RWPE2 (cell line): ENCODE measurements around the gene TIFAB.

Experiments
- ATAC-seq: fragments of 200-7000 bp; cut with Tn5 transposase; 3 replicates; pipeline ENCODE4 v1.9.1; 2021; ENCODE audit warnings: low read depth
- DNase-seq: peaks from one replicate; pipeline ENCODE4 v3.0.0-alpha.2; 2020; ENCODE audit warnings: low spot score
- H3K27ac ChIP-seq: fragments of 450-650 bp; 2 replicates; pipeline ENCODE4 v1.5.1; 2017; ENCODE audit warnings: mild to moderate bottlenecking; ENCODE audit not compliant: poor library complexity, severe bottlenecking
- H3K27me3 ChIP-seq: fragments of 250-450 bp; sonication (Bioruptor Pico); 2 replicates; pipeline ENCODE4 v1.5.1; 2021; ENCODE audit warnings: mild to moderate bottlenecking, moderate library complexity; ENCODE audit not compliant: insufficient read depth, poor library complexity, severe bottlenecking
- H3K36me3 ChIP-seq: fragments of 250-450 bp; sonication (Bioruptor Pico); 2 replicates; pipeline ENCODE4 v1.5.1; 2020; ENCODE audit warnings: low read depth, mild to moderate bottlenecking, moderate library complexity
- H3K4me1 ChIP-seq: fragments of 250-450 bp; sonication (Bioruptor Pico); 2 replicates; pipeline ENCODE4 v1.5.1; 2021; ENCODE audit warnings: mild to moderate bottlenecking, moderate library complexity; ENCODE audit not compliant: insufficient read depth, poor library complexity, severe bottlenecking
- H3K4me3 ChIP-seq: fragments of 250-450 bp; sonication (Bioruptor Pico); 2 replicates; pipeline ENCODE4 v1.5.1; 2021; ENCODE audit warnings: mild to moderate bottlenecking, moderate library complexity; ENCODE audit not compliant: severe bottlenecking
- H3K9me3 ChIP-seq: fragments of 250-450 bp; sonication (Bioruptor Pico); 2 replicates; pipeline ENCODE4 v1.5.1; 2021; ENCODE audit warnings: mild to moderate bottlenecking, moderate library complexity; ENCODE audit not compliant: severe bottlenecking
- CTCF ChIP-seq: fragments of 450-650 bp; IDR thresholded peaks from one replicate; pipeline ENCODE4 v1.5.1; 2017; ENCODE audit warnings: mild to moderate bottlenecking, moderate library complexity; ENCODE audit not compliant: poor library complexity, severe bottlenecking

TIFAB gene

GRCh38 chr5:135493406-135494180 is 41.4 kb upstream of the TIFAB start:
- no peak for TF ChIP-seq CTCF
- peak overlapping the region; percentile 90 for H3K27ac ChIP-seq
- DNase-seq (peak; percentile 80), ATAC-seq (peak; percentile 67)
- no peak overlapping the region for H3K4me3 ChIP-seq
- H3K4me1 ChIP-seq: peaks cover 55% of the 10 kb centered on the region
- H3K36me3 ChIP-seq: no peaks in the 10 kb centered on the region
- no peaks in the 10 kb centered on the region for H3K27me3 ChIP-seq
- no peaks in the 10 kb centered on the region for H3K9me3 ChIP-seq

- Histone ChIP-seq H3K4me1 (peaks cover 49% of the 10 kb centered on the region), H3K9me3 (no peaks in the 10 kb centered on the region), H3K27ac (peak overlapping the region; percentile 90), H3K4me3 (no peak overlapping the region), H3K27me3 (no peaks in the 10 kb centered on the region), H3K36me3 (no peaks in the 10 kb centered on the region)
- no peak for TF ChIP-seq CTCF
- ATAC-seq: peak; percentile 52
- peak; percentile 85 for DNase-seq
These were observed 40.1 kb upstream of the TIFAB start for GRCh38 chr5:135492319-135492626.

GRCh38 chr5:135491552-135492318 is 39.6 kb upstream of the TIFAB start:
- DNase-seq: peak; percentile 91
- ATAC-seq: peak; percentile 80
- no peak for TF ChIP-seq CTCF
- Histone ChIP-seq H3K9me3 (no peaks in the 10 kb centered on the region), H3K27me3 (no peaks in the 10 kb centered on the region), H3K27ac (peak overlapping the region; percentile 90), H3K36me3 (no peaks in the 10 kb centered on the region), H3K4me1 (peaks cover 49% of the 10 kb centered on the region), H3K4me3 (no peak overlapping the region)

- TF ChIP-seq CTCF: no peak
- DNase-seq (no peak), ATAC-seq (no peak)
- no peaks in the 10 kb centered on the region for H3K9me3 ChIP-seq
- no peaks in the 10 kb centered on the region for H3K27me3 ChIP-seq
- H3K4me3 ChIP-seq: no peak overlapping the region
- peak overlapping the region; percentile 90 for H3K27ac ChIP-seq
- peaks cover 49% of the 10 kb centered on the region for H3K4me1 ChIP-seq
- no peaks in the 10 kb centered on the region for H3K36me3 ChIP-seq
These were observed 38.9 kb upstream of the TIFAB start for GRCh38 chr5:135491038-135491551.
